GM21390 (cell line): ENCODE measurements around the gene ADAM11.

Experiments used
- ATAC-seq: cut with Tn5 transposase; IDR thresholded peaks from one replicate; pipeline ENCODE4 v1.9.1; 2021; ENCODE audit not compliant: unreplicated experiment

The ADAM11 gene

GRCh38 chr17:44757045-44757917 is 1.5 kb upstream of the ADAM11 start:
- ATAC-seq = no peak

DNA sequence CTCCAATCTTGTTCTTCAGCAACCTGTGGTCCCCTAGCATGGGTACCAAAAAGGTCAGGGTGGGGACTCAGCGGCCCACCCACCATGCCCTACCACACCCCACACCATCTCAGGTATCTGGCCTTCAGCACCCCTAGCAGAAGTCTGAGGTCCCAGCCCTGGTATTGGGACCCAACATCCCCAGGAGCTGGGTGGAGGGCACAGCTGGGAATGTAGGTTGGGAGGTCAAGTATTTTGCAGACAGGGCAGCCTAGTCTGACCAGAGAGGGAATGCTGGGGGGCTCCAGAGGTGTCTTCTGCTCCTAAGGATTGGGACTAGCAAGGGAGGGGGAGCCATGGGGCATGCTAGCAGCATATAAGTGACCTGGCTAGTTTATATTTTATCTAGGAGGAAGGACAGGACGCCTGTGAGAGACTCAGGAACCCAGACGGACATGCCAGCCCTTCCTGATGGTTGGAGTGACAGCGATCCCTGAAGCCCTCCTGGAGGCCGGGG is 822 bp upstream of the ADAM11 start:
- no peak for ATAC-seq

- no peak for ATAC-seq
Observed at GRCh38 chr17:44759086-44759915, 513 bp downstream of the ADAM11 start.

- ATAC-seq = no peak
Observed at GRCh38 chr17:44759916-44760243, 1.1 kb downstream of the ADAM11 start.

- no peak for ATAC-seq
Observed at GRCh38 chr17:44760474-44761308, 1.9 kb downstream of the ADAM11 start.

- ATAC-seq = no peak
Observed at GRCh38 chr17:44761932-44762810, 3.4 kb downstream of the ADAM11 start.

DNA sequence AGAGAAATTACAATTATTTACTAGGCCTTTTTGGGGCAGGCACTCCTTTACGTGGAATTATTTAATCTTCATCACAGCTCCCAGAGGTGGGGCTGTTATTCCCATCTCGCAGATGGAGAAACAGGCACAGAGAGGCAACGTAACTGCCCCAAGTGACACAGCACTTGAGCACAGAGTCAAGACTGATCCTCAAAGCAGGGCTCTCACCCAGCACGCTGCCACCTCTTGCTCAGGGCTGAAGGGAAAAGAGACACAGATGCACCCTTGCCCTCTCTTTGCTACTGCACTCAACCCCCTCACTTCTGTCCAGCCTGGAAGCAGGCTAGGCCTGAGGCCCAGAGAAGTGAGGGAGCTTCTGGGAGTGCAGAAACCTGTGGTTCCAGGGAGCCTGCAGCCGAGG is 4.4 kb downstream of the ADAM11 start:
- ATAC-seq = no peak

GRCh38 chr17:44765965-44766364 is 7.2 kb downstream of the ADAM11 start:
- no peak for ATAC-seq

GRCh38 chr17:44766409-44767038 is 7.7 kb downstream of the ADAM11 start:
- no peak for ATAC-seq

DNA sequence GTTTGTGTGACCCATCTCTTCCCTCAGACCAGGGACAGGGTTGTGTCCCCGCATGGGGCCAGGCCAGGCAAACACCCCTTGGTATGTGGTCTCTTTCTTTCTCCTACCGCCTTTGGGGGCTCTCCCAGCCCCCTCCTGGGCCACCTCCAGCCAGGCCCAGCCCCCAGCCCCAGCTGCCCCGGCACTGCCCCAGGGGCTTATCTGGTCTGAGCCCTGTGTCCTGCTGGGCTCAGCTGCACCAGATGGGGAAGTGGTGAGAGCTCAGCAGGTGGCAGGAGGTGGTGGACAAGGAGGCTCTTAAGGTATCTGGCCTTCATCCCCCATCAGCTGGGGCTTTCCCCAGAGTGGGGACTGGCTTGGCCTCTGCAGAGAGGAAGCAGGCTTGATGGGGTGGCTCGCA is 8.7 kb downstream of the ADAM11 start:
- no peak for ATAC-seq

DNA sequence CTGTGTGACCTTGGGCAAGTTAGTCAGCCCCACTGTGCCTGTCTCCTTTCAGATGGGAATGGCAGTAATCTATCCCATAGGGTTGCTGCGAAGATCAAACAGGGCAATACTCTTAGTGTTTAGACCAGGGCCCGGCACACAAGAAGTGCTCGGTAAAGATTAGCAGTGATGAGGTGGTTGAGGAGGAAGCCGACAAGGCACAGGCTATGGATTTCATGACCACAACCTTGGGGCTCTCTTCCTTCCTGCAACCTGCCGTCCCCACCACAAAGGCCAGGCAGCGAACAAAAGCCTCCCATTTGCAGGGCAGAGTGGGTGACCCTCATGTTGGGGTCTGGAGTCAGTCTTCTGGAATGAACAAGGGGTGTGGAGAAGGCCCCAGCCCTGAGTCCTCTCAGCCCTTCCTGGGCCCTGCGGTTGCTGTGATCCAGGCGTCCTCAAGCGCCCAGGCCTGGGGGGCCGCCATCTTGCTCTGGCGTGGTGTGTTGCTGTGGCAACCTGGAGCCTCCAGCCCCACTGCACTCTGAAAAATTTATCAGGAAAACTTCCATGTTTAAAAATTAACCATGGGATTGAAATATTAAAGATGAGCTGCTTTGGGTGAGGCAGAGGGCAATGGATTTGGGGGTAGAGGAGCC is 9.8 kb downstream of the ADAM11 start:
- ATAC-seq = no peak

DNA sequence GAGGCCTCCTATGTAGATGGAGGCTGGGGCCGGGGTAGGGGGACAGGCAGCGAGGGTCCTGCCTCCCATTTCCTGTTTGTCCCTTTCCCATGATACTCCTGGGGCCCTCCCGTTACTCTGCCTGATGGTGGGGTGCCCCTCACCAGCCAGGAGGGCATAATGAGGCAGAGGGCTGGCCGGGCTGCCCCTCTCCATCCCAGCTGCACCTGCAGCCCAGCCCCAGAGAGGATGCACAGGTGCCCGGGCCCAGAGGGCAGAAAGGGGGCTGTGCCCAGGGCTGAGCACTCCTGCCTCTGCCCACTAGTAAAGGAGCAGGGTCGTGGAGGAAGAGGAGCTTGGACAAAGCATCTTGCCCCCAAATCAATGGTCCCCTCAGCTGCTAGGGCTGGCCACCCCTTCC is 10.4 kb downstream of the ADAM11 start:
- no peak for ATAC-seq

- no peak for ATAC-seq
Observed at GRCh38 chr17:44769647-44770084, 10.9 kb downstream of the ADAM11 start.

- no peak for ATAC-seq
Observed at GRCh38 chr17:44770166-44770925, 11.6 kb downstream of the ADAM11 start.

- ATAC-seq = no peak
Observed at GRCh38 chr17:44772308-44773045, 13.7 kb downstream of the ADAM11 start.

DNA sequence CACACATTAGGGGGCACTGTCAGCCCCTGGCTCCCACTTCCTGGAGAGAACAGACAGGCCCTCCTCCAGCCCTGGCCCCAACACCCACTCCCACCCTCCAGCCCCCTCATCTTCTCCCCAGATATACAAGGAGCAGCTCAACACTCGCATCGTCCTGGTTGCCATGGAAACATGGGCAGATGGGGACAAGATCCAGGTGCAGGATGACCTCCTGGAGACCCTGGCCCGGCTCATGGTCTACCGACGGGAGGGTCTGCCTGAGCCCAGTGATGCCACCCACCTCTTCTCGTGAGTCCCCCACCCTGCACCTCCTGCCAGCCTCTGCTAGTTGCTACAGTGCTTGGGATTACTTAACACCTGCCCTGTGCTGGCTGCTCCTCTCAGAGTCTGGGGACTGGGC is 14.4 kb downstream of the ADAM11 start:
- ATAC-seq = no peak

DNA sequence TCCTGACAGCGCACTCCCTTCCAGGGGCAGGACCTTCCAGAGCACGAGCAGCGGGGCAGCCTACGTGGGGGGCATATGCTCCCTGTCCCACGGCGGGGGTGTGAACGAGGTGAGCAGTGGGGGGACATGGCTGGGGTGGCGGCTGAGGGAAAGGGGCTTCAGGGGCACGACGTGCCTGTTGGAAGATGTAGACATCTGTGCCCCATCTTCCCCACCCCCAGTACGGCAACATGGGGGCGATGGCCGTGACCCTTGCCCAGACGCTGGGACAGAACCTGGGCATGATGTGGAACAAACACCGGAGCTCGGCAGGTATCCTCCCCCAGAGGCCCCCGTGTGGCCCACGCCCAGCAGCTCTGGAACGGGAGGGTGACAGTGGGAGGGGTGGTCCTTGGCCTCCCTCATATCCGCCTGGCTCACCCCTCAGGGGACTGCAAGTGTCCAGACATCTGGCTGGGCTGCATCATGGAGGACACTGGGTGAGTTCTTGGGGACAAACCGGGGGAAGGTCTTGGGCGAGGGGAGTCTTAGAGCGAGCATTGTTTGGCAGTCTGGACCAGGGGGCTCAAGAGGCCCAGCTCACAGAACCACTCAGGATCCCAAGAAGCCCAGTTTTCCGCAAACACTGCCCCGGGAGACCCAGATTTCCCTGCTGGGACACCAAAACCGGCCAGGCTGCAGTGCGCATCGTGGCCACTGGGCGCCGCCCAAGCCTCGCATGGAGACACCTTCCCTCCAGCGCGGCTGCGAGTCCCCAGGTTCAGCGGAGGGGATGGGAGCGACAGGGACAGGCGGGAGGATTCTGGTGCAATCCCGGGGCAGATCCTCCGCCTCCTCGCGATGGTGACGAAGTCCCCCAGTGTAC is 15.7 kb downstream of the ADAM11 start:
- no peak for ATAC-seq
